WTC11 (cell line): ENCODE results near the gene RPH3AL. TPM values are rescaled to one million over a fixed set of nuclear protein-coding genes. Genes with fewer than 3 reads are reported as not detected.

Source experiments
- ATAC-seq: fragments of 200-7000 bp; cut with Tn5 transposase; 2 replicates; pipeline ENCODE4 v1.10.0; 2021; ENCODE audit warnings: mild to moderate bottlenecking, moderate library complexity
- CTCF ChIA-PET: fragments of 300-600 bp; sonication (Branson Sonifier 250); formaldehyde crosslinking; loops from one replicate; lab custom pipeline; 2021; ENCODE audit warnings: antibody characterized with exemption; lab: Charles Lee
- POLR2A ChIA-PET: fragments of 350-600 bp; sonication (Branson Sonifier 250); formaldehyde crosslinking; loops from one replicate; lab custom pipeline; 2021; ENCODE audit warnings: antibody characterized with exemption; lab: Charles Lee
- DNase-seq: peaks from one replicate; pipeline ENCODE4 v3.0.0; 2021; ENCODE audit warnings: low spot score
- H3K27ac Mint-ChIP-seq: 2 replicates; pipeline ENCODE4 v1.8.0; 2021; ENCODE audit warnings: mixed read lengths
- H3K27me3 Mint-ChIP-seq: 2 replicates; pipeline ENCODE4 v1.8.0; 2021; ENCODE audit warnings: low read depth, mild to moderate bottlenecking, moderate library complexity, mixed read lengths
- H3K36me3 Mint-ChIP-seq: 2 replicates; pipeline ENCODE4 v1.8.0; 2021; ENCODE audit warnings: mixed read lengths
- H3K4me1 Mint-ChIP-seq: 2 replicates; pipeline ENCODE4 v1.8.0; 2022; ENCODE audit warnings: mixed read lengths
- H3K4me3 Mint-ChIP-seq: 2 replicates; pipeline ENCODE4 v1.8.0; 2021; ENCODE audit warnings: mild to moderate bottlenecking, moderate library complexity, mixed read lengths
- H3K9me3 Mint-ChIP-seq: 2 replicates; pipeline ENCODE4 v1.8.0; 2021; ENCODE audit warnings: mixed read lengths
- AR ChIP-seq: fragments of 250-450 bp; sonication (Bioruptor Pico); IDR thresholded peaks from 2 replicates; pipeline ENCODE4 v1.9.0; 2021; ENCODE audit warnings: mild to moderate bottlenecking
- ATF3 ChIP-seq: sonication (generic); formaldehyde crosslinking; conservative IDR thresholded peaks from 2 replicates; pipeline ENCODE4 v1.8.1; 2022; ENCODE audit warnings: mild to moderate bottlenecking, missing genetic modification reagents
- ATF6 ChIP-seq: sonication (generic); formaldehyde crosslinking; IDR thresholded peaks from 2 replicates; pipeline ENCODE4 v1.8.1; 2023; ENCODE audit warnings: mild to moderate bottlenecking, missing genetic modification reagents
- CREM ChIP-seq: sonication (generic); formaldehyde crosslinking; IDR thresholded peaks from 2 replicates; pipeline ENCODE4 v1.8.1; 2022; ENCODE audit warnings: mild to moderate bottlenecking, missing genetic modification reagents, moderate library complexity
- E2F5 ChIP-seq: sonication (generic); formaldehyde crosslinking; IDR thresholded peaks from 2 replicates; pipeline ENCODE4 v1.8.1; 2022; ENCODE audit warnings: mild to moderate bottlenecking, moderate library complexity, missing genetic modification reagents
- FOXJ3 ChIP-seq: sonication (generic); formaldehyde crosslinking; IDR thresholded peaks from 2 replicates; pipeline ENCODE4 v1.9.0; 2021; ENCODE audit warnings: missing genetic modification reagents, mild to moderate bottlenecking, borderline replicate concordance
- GABPB1 ChIP-seq: sonication (generic); formaldehyde crosslinking; IDR thresholded peaks from 2 replicates; pipeline ENCODE4 v1.8.1; 2023; ENCODE audit warnings: mild to moderate bottlenecking, missing genetic modification reagents
- HMGA2 ChIP-seq: fragments of 250-450 bp; sonication (Bioruptor Pico); IDR thresholded peaks from 2 replicates; pipeline ENCODE4 v1.4.0; 2021; ENCODE audit warnings: mild to moderate bottlenecking, moderate library complexity
- NFYB ChIP-seq: sonication (generic); formaldehyde crosslinking; conservative IDR thresholded peaks from 2 replicates; pipeline ENCODE4 v1.8.0; 2022; ENCODE audit warnings: low read depth, missing genetic modification reagents
- NR2C2 ChIP-seq: sonication (generic); formaldehyde crosslinking; IDR thresholded peaks from 2 replicates; pipeline ENCODE4 v1.8.0; 2022; ENCODE audit warnings: mild to moderate bottlenecking, missing genetic modification reagents
- PRDM15 ChIP-seq: sonication (generic); formaldehyde crosslinking; IDR thresholded peaks from 2 replicates; pipeline ENCODE4 v1.8.0; 2022; ENCODE audit warnings: missing genetic modification reagents
- SP1 ChIP-seq: sonication (generic); formaldehyde crosslinking; conservative IDR thresholded peaks from 2 replicates; pipeline ENCODE4 v1.8.1; 2022; ENCODE audit warnings: missing genetic modification reagents
- ZNF138 ChIP-seq: sonication (generic); formaldehyde crosslinking; conservative IDR thresholded peaks from 2 replicates; pipeline ENCODE4 v1.8.1; 2022; ENCODE audit warnings: mild to moderate bottlenecking, moderate library complexity, missing genetic modification reagents
- total RNA-seq: library from RNA; stranded (reverse); gene quantifications from 3 replicates; pipeline ENCODE4 v1.2.3, GENCODE V29; 2021
- TF ChIP-seq, protein P1 (sequence below): sonication (generic); formaldehyde crosslinking; IDR thresholded peaks from 2 replicates; pipeline ENCODE4 v1.8.1; 2023; ENCODE audit warnings: mild to moderate bottlenecking, missing genetic modification reagents, moderate library complexity
- TF ChIP-seq, protein P2 (sequence below): fragments of 250-450 bp; sonication (Bioruptor Pico); IDR thresholded peaks from 2 replicates; pipeline ENCODE4 v1.9.0; 2021; ENCODE audit warnings: mild to moderate bottlenecking
- TF ChIP-seq, protein P3 (sequence below): sonication (generic); formaldehyde crosslinking; conservative IDR thresholded peaks from 2 replicates; pipeline ENCODE4 v1.8.1; 2023; ENCODE audit warnings: mild to moderate bottlenecking, low read depth, missing genetic modification reagents, moderate library complexity
- TF ChIP-seq, protein P4 (sequence below): sonication (generic); formaldehyde crosslinking; IDR thresholded peaks from 2 replicates; pipeline ENCODE4 v1.8.1; 2023; ENCODE audit warnings: mild to moderate bottlenecking, missing genetic modification reagents, moderate library complexity

Gene RPH3AL
- total RNA-seq, 1 experiment from 2014 or later = 2.0 TPM

DNA sequence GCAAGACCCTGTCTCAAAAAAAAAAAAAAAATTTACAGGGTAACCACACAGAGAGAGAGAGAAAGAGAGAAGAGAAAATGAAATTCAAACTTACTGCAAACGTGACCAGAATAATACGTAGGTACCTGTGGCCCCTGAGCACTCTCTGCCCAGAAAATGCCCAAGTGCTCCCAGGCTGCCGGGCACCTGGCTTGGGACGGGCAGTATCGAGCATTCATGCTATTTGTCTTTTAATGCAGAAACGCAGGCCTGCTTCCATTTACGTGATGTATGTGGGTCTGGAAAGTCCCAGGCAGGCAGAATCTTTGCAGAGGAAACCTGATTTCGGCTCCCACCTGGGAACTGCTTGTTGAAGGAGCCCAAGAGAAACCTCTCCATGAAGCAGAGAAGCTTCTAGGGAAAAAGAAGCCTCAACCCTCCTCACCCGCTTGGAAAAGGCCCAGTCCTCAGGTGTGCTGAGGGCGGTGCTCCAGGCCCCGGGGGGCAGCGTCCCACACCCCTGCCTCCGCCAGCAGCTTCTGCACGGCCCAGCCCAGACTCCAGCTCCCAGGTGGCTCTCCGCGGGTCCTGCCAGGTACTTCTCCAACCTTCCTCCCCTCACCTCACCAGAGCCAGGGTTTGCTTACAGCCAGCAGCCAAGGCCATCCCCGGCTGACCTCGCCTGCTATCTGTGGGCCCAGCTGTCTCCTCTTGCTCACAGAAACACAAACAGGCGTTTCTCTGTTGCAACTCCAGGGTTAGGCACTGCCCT lies 14.0 kb downstream of the RPH3AL start:
- Mint-ChIP-seq H3K36me3 (no peaks in the 10 kb centered on the region), H3K27ac (no peak overlapping the region), H3K4me1 (peaks cover 24% of the 10 kb centered on the region), H3K9me3 (no peaks in the 10 kb centered on the region; the same call in 1 of the 2 replicates), H3K4me3 (no peak overlapping the region), H3K27me3 (peaks cover 5% of the 10 kb centered on the region; the same call in 1 of the 2 replicates)
- DNase-seq (no peak), ATAC-seq (no peak)
- POLR2A ChIA-PET = no interaction called here
- TF ChIP-seq, protein P1, sequence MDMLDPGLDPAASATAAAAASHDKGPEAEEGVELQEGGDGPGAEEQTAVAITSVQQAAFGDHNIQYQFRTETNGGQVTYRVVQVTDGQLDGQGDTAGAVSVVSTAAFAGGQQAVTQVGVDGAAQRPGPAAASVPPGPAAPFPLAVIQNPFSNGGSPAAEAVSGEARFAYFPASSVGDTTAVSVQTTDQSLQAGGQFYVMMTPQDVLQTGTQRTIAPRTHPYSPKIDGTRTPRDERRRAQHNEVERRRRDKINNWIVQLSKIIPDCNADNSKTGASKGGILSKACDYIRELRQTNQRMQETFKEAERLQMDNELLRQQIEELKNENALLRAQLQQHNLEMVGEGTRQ (CRISPR knock-in tag) = no peak
- TF ChIP-seq NR2C2 (CRISPR knock-in tag) (no peak), HMGA2 (CRISPR knock-in tag) (no peak), AR (CRISPR knock-in tag) (no peak), PRDM15 (CRISPR knock-in tag) (0 out of 2 replicates have a peak, but pooled peaks have one; percentile 34), GABPB1 (peak; percentile 49; the same call in 1 of the 2 replicates), ZNF138 (no peak)
- CTCF ChIA-PET = interaction anchor here (1.0 kb wide), 2 partner anchors 30 to 73 kb away, joined by 3 read pairs; no protein-coding TSS in a partner anchor

DNA sequence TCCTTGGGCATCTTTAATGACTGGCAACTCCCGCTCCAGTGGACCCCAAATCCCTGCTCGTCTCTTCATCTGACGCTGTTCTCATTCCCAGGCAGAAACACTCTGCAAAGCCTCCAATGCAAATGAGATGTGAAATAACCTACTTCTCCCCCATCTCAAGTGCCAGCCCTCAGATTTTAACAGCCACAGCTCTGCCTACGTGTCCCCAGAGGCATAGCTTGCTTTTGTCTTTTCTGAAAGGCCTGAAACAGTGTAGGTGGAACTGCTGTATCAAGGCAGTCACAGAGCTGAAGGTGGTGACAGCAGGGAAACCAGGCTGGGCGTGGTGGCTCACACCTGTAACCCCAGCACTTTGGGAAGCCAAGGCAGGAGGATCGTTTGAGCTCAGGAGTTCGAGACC lies 14.7 kb downstream of the RPH3AL start:
- POLR2A ChIA-PET = no interaction called here
- H3K4me1 Mint-ChIP-seq = peaks cover 26% of the 10 kb centered on the region
- ATAC-seq (no peak), DNase-seq (no peak)
- CTCF ChIA-PET = interaction anchor here (1.0 kb wide), 1 partner anchor 29 kb away, joined by 3 read pairs; no protein-coding TSS in a partner anchor
- no peaks in the 10 kb centered on the region for H3K9me3 Mint-ChIP-seq
- H3K27me3 Mint-ChIP-seq = peaks cover 5% of the 10 kb centered on the region; the same call in 1 of the 2 replicates
- H3K4me3 Mint-ChIP-seq = no peak overlapping the region
- no peak overlapping the region for H3K27ac Mint-ChIP-seq
- no peaks in the 10 kb centered on the region for H3K36me3 Mint-ChIP-seq
- TF ChIP-seq FOXJ3 (CRISPR knock-in tag) = no peak
- no peak for TF ChIP-seq CREM (CRISPR knock-in tag)
- TF ChIP-seq, protein P2, sequence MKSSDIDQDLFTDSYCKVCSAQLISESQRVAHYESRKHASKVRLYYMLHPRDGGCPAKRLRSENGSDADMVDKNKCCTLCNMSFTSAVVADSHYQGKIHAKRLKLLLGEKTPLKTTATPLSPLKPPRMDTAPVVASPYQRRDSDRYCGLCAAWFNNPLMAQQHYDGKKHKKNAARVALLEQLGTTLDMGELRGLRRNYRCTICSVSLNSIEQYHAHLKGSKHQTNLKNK (CRISPR knock-in tag) = no peak
- TF ChIP-seq E2F5 (CRISPR knock-in tag) = no peak
- no peak for TF ChIP-seq NR2C2 (CRISPR knock-in tag)
- TF ChIP-seq NFYB (CRISPR knock-in tag) = no peak
- TF ChIP-seq, protein P3, sequence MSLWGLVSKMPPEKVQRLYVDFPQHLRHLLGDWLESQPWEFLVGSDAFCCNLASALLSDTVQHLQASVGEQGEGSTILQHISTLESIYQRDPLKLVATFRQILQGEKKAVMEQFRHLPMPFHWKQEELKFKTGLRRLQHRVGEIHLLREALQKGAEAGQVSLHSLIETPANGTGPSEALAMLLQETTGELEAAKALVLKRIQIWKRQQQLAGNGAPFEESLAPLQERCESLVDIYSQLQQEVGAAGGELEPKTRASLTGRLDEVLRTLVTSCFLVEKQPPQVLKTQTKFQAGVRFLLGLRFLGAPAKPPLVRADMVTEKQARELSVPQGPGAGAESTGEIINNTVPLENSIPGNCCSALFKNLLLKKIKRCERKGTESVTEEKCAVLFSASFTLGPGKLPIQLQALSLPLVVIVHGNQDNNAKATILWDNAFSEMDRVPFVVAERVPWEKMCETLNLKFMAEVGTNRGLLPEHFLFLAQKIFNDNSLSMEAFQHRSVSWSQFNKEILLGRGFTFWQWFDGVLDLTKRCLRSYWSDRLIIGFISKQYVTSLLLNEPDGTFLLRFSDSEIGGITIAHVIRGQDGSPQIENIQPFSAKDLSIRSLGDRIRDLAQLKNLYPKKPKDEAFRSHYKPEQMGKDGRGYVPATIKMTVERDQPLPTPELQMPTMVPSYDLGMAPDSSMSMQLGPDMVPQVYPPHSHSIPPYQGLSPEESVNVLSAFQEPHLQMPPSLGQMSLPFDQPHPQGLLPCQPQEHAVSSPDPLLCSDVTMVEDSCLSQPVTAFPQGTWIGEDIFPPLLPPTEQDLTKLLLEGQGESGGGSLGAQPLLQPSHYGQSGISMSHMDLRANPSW (CRISPR knock-in tag) = no peak
- no peak for TF ChIP-seq HMGA2 (CRISPR knock-in tag)
- TF ChIP-seq, protein P4, sequence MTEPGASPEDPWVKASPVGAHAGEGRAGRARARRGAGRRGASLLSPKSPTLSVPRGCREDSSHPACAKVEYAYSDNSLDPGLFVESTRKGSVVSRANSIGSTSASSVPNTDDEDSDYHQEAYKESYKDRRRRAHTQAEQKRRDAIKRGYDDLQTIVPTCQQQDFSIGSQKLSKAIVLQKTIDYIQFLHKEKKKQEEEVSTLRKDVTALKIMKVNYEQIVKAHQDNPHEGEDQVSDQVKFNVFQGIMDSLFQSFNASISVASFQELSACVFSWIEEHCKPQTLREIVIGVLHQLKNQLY (CRISPR knock-in tag) = no peak
- no peak for TF ChIP-seq ATF3 (CRISPR knock-in tag)
- TF ChIP-seq SP1 (CRISPR knock-in tag) = no peak
- TF ChIP-seq ATF6 = no peak
